Stimulated activated CD8-positive, alpha-beta memory T cell treated with anti-CD3 and anti-CD28 coated beads, Interleukin-15, amount 100 ng/mL, for 4 hours (primary cell): ENCODE data around the gene ABLIM2.
A peak's percentile ranks its signal among the peaks of the same experiment; 100 is the strongest.

Experiments used
- DNase-seq, 2 donors: peaks; one replicate each; pipeline ENCODE4 v3.0.0-alpha.2; 2020; ENCODE audit warnings: low read depth in 2 of 2

Gene ABLIM2

DNA sequence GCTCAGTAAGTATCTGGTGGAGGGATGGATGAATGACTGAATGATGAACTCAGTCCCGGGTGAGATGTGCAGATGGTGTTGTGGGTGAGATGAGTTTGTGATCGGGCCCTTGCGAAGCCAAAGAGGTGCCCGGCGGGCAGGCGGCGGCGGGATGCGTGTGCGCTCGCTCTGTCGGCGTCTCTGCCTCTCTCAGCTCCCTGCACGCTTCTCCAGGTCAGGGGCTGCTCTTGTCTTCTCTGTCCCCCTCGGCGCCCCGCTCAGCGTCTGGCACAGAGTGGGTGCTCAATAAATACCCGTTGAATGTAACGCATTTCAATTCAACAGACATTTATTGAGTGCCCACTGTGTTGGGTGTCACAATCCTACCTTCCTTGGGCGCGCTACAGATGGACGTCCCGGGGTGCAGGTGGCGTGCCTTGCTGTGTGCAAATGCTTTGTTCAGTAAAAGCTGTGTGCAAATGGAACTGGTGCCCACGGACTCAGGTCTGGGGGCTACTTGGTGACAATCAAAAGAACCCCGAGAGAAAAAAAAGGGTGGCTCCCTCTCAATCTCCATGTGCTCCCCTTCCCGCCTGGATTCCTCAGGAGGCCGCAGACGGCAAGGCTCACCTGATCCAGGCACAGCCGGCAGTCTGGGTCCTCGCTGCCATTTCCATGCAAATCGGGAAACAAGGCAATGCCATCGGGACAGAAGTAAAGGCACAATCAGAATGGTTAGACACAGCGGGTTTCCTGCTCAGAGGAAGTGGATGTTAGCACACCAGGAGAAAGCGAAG lies 153.4 kb downstream of the ABLIM2 start:
- DNase-seq, result no peak

DNA sequence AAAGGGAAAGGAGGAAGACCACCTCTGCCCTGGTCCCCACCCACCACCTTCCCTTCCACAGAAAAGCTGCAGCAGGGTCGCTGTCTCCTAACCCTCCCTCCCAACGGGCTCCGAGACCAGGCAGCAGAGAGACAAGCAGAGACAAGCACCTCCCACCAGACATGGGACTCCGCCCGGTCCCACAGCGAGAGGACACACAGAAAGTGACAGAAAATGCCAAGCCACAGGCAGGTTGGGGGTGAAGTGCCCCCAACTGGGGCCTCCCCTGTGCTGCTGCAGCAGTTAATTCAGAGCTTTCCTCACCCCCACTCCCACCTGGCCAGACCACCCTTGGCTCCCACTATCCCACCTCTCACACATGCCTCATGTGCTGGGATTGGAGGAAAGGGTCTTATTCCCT lies 154.5 kb downstream of the ABLIM2 start:
- no peak for DNase-seq

DNA sequence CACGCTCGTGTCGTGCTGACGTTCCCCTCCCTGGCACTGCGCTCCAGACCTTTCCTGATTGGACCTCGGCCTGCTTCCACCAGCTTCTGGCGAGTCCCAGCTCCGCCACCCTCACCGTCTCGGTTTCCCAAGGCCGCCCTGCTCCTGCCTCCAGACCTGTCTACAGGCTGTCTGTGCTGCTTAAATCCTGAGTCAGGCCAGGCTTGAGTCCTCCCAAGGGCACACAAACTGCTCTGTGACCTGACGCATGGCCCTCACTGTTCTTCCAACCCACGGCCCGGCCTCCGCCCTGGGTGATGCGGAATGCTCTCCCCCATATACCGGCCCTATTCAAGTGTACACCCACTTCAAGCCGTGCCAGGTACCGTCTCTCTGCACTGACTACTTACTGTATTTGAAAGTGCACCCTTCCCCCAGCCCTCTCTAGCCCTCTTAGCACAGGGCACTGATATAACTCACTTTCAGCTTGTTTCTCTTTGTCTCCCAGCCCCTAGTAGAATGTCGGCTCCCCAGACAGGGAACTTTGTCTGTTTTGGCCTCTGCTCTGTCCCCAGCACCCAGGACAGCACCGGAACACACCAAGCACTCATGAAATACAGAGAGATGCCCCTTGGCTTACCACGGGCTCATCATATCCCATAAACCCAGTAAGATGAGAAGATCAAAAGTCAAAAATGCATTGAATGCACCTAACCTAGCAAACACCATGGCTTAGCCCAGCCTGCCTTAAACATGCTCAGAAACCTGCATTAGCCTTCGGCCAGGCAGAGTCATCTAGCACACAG lies 155.9 kb downstream of the ABLIM2 start:
- no peak for DNase-seq

DNA sequence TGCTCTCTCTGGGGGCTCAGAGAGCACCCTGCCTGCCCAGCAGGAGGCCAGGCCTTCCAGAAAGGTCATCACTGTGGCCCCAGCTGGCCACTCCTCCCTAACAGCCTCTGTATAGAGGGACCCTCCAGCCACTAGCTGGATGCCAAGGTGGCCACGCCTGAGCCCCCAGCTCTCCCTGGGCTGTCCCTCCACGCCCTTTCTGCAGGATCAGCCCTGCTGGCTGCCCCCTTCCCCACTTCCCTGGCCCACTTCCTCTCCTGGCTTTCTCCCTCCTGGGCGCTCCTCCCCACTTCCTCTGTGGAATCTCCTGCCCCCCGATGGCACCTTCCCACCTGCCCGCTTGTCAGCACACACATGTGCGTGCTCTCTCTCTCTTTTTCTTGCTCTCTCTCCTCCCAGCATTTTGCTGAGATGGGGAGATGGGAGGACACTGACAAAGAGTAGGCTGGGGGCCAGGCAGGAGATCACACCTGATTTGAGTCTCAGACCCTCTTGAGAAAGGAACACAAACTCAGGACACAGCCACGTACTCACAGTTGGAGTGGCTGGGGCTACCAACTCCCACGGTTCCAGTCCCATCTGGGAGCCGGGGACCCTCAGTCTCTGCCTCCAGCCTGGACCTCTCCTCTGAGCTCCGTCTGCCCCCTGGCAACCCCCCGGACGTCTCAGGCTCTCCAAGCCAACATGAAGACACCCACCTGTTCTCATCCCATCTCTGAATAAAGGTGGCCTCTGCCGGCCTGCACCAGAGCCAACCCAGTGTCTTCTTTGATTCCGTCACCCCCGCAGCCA lies 156.9 kb downstream of the ABLIM2 start:
- no peak for DNase-seq

DNA sequence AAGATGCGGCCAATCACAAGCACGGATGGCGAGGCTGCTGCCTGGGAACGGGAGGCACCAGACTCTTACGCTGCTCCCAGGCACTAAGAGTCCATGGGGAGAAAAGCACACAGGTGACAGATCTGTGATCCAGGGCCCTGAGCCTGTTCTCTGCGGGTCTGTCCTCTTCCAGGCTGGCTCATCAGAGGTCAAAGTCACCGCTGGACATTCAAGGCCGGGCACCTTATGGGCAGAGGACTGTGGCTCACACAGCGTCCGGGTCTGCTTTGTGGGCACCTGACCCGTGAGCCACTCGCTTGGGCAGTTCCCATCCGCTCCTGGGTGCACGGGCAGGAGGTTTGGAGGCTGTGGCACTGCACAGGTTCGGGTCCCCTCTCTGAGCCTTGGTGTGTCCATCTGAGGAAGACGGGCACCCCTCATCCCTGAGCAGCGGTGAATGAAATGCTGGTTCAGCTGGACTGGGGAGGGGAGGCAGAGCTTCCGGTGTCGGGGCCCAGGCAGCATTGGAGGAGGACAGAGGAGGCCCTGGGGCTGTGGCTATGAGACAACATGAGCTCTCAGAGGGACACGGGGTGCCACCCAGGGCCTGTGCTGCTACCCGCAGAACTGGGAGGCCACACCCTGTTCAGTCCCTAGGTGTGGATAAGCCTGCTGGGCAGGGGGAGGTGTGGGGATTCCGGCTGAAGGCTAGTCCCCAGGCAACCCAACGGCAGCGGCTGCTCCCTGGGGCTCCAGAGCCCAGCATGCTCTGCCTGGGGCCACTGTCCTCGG lies 157.7 kb downstream of the ABLIM2 start:
- DNase-seq, result no peak

DNA sequence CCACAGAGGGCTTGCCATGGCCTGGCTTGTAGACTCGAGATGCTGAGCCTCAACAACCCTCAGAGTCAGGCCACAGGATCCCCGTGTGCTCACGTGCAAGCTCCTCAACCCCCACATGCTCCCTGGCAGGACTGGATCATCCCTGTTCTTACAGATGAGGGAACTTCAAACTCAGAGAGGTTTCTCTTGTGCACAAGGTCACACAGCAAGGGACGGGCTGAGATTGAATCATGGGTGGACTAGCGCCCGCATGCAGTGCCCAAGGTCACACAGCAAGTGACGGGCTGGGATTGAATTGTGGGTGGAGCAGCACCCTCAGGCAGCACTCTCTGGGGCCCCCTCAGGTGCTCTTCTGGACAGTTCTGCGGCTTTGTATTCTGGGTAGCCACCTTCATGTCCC lies 158.4 kb downstream of the ABLIM2 start:
- no peak for DNase-seq

DNA sequence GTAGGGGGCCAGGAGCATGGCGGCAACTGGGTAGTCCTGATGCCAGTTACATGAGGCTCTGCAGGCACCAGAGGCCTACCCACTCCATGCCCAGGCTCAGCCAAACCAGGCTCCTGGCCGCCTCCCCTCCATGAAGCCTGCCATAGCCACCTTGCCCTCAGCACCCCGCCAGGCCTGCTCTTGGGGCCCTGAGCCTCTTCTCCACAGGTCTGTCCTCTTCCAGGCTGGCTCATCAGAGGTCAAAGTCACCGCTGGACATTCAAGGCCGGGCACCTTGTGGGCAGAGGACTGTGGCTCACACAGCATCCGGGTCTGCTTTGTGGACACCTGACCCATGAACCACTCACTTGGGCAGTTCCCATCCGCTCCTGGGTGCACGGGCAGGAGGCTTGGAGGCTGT lies 158.9 kb downstream of the ABLIM2 start:
- no peak for DNase-seq

DNA sequence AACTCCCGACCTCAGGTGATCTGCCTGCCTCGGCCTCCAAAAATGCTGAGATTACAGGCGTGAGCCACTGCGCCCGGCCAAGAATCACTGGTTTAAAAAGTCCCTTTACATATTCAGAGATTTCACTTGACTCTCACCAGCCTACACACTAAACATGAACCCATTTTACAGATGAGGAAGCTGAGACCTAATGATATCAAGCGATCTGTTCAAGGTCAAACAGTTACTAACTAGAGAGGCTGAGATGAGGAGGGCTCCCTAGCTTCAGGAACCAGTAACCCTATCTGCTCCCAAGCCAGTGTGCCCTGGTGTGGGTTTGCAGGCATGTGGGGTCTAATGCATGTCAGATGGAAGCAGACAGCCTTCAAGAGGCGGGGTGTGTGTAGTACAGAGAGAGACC lies 159.3 kb downstream of the ABLIM2 start:
- DNase-seq, result no peak

DNA sequence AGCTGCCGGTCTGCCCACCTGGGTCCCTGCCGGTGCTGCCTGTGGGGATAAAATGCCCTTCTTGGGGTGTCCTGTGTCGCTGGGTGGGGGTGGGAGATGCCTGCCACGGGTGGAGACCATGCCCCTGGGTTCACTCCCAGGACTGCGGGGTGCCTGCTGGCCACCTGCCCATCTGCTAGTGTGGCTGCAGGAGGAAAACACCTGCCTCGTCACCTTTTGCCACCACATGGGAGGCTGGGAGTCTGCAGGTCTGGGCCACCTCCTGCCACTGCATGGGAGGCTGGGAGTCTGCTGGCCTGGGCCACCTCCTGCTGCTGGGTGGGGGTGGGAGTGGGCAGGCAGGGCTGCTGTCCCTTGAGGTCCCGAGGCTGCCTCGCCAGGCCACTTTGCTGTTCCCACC lies 160.2 kb downstream of the ABLIM2 start:
- no peak for DNase-seq

DNA sequence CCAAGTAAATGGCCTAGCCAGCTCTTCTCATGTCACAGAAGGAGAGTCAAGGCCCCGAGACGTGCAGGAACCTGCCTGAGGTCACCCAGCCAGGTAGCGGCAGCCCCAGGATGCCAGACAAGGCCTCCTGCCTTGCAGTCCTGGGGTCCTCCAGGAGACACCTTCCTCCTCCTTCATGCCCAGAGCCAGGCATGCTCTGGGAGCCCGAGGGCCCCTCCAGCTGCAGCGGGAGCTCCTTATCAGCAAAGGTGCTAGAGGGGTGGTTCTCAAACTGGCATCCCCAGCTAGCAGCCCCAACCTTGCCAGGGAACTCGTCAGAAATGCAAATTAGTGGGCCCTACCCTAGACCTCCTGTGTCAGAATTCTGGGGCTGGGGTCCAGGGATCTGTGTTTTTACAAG lies 162.7 kb downstream of the ABLIM2 start:
- DNase-seq, result no peak

DNA sequence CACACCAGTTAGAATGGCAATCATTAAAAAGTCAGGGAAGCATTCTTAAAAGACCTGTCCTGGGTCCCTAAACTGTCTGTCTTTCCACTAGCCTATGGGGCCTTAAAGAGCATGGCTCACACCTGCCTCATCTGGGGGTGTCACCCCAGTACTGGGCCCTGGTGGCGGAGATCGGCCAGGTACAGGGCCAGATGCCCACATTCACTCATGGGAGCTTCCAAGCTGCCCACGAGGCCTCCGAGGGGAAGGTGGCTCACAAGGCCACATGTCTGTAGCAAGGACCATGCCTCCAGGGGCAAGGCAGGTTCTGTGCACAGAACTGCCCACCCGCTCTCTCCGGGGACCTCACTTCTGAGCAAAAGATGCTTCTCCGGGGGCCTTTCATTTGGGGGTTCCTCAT lies 163.5 kb downstream of the ABLIM2 start:
- no peak for DNase-seq

DNA sequence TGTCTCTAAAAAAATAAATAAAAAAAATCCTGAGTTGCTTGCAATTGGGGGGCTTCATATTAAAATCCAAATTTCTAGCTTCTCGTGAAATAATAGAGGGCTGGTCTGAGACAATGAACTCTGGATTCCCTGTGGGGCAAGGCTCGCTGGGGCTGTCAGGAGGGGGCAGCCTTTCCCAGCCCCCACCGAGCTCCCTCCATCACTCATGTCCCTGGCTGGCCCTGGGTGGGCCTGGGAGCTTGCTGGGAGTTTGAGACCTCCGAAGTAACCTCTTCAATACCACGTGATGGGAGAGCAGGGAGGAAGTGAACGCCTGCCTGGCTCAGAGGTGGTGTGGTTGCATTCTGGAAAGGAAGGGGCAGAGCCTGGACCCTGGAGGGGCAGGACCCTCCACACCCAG lies 164.9 kb downstream of the ABLIM2 start:
- no peak for DNase-seq

DNA sequence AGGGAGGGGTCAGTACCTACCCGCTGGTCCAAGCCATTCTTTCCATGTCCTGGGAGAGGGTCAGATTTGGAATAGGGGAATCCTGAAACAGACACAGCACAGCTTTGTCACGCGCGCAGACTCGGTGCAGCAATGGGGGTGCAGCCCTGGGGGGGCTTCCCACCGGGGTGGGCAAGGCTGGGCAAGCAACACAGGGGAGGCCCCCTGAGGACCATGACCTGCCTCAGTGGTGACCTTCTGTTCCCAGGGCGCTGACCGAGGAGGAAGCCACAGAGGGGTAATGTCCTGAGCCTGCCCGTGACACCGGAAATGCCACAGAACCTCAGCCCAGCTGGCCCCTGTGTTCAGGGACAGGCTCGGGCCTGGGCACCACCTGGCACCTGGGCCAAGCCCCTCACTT lies 165.8 kb downstream of the ABLIM2 start:
- DNase-seq, result no peak

DNA sequence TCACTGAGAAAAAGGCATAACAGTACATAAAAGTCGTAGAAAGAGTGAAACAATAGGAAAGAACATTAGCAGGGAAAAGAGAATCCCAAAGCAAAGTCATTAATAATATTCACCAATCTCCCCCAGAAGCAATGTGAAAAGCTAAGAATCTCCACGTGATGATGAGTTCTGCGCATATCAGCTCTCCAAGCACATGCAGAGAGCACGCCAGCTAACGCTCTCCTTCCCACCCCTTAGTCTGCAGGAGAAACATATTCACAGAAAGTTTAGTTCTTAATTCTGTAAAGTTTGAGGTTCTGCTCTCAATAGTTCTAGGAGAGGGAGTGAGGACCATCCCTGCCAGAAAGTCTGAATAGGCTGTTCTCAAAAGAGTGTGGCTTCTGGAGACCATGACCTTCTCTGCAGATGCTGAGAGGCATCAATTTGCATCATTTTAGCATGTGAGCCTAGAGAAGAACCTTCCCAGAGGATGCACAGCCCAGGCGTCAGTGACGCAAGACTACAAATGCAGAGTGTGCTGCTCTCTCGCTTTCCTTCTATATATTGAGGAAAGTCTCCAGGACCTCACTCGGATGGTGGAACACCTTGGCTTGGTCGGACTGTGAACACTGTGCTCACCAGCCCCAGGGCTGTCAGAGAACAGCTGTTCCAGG lies 167.7 kb downstream of the ABLIM2 start:
- no peak for DNase-seq

DNA sequence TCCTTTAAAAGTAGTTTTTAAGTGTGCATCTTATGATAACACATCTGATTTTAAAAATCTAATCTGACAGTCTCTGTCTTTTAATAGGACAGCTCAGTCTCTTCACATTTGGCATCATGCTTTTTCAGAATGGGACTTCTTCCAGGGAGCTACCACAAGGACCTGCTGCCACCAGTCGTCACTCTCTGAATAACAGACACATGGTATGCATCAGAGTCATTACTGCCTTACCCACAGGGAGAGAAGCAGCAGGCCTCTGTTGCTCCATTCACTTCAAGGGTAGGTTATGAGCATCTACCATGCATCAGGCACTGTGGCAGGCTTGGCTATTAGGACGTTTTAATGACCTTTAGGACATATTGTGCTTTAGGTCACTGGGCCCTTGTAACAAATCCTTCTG lies 169.0 kb downstream of the ABLIM2 start:
- DNase-seq, result no peak

DNA sequence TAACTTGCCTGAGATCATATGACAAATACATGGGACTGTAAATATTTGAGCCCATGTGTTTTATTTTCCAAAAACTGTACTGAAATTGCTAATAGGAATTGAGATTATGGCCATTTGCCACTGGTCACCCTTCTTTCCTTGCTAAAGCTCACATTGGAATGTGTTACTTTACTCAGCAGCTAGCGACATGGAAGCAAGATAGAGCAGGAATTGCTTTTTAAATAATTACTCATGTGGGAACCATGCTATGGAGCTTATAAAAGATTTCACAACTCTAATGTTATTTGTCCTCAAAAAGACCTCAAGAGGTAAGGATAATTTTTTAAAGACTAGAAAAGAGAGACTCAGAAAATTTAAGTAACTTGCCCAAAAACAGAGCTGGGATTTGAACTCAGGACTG lies 170.2 kb downstream of the ABLIM2 start:
- DNase-seq, result no peak

DNA sequence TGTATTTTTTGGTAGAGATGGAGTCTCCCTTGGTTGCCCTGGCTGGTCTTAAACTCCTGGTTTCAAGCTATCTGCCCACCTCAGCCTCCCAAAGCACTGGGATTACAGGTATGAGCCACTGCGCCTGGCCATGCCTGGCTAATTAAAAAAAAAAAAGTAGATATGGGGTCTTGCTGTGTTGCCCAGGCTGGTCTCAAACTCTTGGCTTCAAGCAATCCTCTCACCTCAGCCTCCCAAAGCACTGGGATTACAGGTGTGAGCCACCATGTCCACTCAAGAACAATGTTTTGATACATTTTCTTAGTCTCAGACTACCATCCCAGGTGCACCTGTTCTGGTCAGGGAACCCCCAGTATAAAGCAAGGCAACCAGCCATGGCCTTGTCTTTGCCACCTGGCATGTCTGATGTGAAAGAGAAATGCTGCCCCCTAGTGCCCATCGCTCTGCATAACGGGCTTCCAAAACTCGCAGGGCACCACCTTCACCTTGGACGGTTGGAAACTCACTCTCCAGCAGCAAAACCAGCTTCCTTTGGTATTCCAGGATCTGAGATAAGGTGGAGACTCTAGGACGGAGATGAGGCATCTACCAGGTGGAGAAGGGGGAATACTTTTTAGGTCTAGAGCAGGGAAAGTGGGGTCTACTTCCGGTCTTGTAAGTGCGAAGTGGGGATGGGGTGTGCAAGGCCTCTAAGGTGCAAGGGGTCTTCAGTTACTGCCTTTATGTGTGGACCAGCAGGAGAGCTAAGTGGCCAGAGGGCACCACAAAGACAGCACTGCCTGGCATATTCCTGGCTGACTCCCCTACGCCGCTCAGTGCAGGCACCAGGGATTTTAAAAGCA lies 171.2 kb downstream of the ABLIM2 start:
- peak; percentile 29 to 52 for DNase-seq

DNA sequence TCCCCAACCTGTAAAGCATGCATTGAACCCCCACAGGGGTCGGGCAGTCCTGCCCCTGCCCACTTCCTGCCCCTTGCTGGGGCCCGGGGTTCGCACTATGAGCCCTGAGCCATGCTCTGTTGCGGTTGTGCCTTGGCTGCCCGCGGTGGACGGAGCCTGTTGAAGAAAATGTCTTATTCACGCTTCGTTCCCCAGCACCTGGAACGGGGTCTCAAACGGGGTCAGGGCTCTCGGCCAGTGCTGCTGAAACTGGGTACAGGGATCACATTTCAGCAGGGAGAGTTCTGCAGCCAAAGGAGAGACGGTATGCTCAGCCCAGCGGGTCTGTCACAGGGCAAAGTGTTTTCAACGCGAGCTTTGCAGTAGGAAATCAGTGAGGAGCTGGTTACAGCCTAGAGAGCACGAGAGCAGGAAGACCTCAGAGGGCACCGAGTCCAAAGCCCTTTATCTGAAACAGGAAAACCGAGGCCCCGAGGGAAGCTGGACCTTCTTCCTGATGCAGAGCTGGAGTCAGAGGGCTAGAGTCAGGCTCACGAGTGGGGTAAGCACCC lies 172.6 kb downstream of the ABLIM2 start:
- no peak for DNase-seq

DNA sequence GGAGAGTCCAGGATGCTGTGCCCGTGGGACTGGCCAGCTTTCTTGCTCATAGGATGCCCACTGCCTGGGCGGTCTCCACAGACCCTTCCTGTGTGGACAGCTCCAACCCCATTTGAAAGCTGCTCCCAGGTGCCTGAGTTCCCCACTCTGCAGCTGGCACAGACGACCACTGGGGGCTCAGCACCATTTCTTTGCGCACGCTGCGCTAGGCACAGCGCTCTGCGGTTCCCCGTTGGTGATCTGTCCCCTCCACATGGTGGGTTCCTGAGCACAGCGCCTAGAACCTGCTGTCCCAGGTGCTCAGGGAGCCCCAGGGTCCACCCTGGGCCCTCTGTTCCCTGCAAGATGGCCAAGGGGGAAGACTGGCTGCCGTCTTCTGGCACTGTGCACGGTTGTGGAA lies 173.5 kb downstream of the ABLIM2 start:
- DNase-seq, result no peak

DNA sequence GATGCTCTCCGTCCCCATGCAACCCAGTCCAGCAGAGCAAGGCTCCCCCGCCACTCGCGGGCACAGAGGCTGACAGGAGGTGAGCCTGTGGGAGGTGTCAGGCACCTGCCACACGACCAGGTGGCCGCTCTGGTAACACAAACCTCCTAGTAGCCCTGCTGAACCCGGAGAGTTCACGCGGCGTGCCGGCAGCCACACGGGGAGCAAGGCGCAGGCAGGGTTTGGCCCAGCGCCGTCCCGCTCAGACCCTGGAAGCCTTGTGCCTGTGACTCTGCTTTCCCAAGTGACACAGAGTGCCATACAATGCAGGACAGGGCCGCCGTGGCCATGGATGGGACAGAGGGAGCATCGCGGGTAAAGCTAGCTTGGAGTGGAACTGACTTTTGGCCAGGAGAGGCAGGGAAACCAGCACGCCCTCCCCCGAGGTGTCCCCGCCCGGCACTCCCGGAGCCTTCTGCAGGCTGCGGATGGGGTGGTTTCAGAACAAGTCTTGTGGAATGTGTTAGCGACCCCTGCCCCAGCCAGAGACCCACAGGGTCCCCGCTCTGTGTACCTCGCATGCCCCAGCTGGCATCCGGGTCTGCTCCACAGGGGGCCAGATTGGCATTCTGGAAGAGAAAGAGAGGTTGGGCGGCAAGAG lies 174.2 kb downstream of the ABLIM2 start:
- DNase-seq, result no peak
